ENCODE results near the gene GCLC.
A peak's percentile ranks its signal among the peaks of the same experiment; 100 is the strongest.

GCLC gene

GRCh38 chr6:53544470-53545308 is at the start of gene GCLC:
TSS of gene GCLC (minus strand) at chr6:53545101. CDS start at chr6:53544645, 456 bp downstream.
- peak within 1 kb of the TSS; percentile 91 for H3K27ac ChIP-seq (ENCODE audit: low read depth, low read length)

DNA sequence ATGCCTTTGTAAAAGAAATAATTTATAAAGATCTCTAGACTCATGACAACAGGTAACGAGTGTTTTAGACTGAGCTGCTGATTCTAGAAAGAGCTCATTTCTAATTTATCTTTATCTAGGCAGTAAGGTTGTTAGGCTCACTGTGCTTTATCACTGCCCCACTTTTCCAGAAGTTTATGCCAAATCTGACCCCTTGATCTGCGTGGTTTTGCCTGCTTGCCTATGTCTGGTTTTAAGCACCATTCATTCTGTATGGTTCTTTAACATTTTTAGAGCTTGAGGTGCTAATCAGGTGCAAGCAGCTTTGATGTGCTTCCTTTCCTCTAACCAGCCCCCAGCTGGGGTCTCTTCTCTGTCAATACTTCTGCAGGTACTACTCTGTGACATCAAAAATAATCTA is 49.7 kb upstream of the GCLC start:
- Histone ChIP-seq H3K4me1 (ENCODE audit: control insufficient read depth, insufficient read depth, low read length) (no peaks in the 10 kb centered on the region), H3K36me3 (ENCODE audit: control insufficient read depth, insufficient read depth, low read length) (no peaks in the 10 kb centered on the region), H3K9me3 (ENCODE audit: control insufficient read depth, insufficient read depth, low read length) (no peaks in the 10 kb centered on the region), H3K27me3 (ENCODE audit: control insufficient read depth, insufficient read depth, low read length) (no peaks in the 10 kb centered on the region), H3K27ac (ENCODE audit: low read depth, low read length) (no peak overlapping the region), H3K4me3 (ENCODE audit: low read depth, low read length) (no peak overlapping the region), H3K9ac (ENCODE audit: low read depth, low read length) (no peak overlapping the region)

More at GRCh38 chr6:53544470-53545308, at the start of gene GCLC:
- Histone ChIP-seq H3K27me3 (ENCODE audit: control insufficient read depth, insufficient read depth, low read length) (peaks cover 24% of the 10 kb centered on the region), H3K9ac (ENCODE audit: low read depth, low read length) (peak within 1 kb of the TSS; percentile 90), H3K4me3 (ENCODE audit: low read depth, low read length) (peak within 1 kb of the TSS; percentile 70), H3K9me3 (ENCODE audit: control insufficient read depth, insufficient read depth, low read length) (no peaks in the 10 kb centered on the region), H3K4me1 (ENCODE audit: control insufficient read depth, insufficient read depth, low read length) (peaks cover 33% of the 10 kb centered on the region), H3K36me3 (ENCODE audit: control insufficient read depth, insufficient read depth, low read length) (no peaks in the 10 kb centered on the region; the same call in 1 of the 2 replicates)

DNA sequence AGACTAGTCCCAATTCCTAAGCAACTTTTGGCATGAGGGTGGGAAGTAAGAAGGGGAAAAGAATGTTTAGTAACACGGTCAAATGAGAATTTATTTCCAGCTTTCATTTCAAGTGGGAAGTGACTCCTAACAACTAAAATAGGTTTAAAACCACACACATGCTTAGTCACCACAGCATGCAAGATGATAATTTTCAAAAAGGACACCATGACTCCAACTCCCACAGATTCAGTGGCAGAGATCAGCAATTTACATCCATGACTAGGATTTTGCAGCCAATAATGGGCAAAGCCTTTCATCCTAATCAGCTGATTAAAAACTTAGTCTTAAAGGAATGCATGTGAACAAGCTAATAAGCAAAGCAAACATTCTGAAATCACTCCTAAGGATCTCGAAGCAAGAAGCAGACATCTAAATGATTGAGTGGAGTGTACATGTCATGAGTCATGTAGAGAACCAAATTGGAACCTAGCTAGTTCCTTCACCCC is 48.1 kb upstream of the GCLC start:
- Histone ChIP-seq H3K4me1 (ENCODE audit: control insufficient read depth, insufficient read depth, low read length) (peaks cover 10% of the 10 kb centered on the region), H3K27ac (ENCODE audit: low read depth, low read length) (no peak overlapping the region), H3K9ac (ENCODE audit: low read depth, low read length) (no peak overlapping the region), H3K36me3 (ENCODE audit: control insufficient read depth, insufficient read depth, low read length) (no peaks in the 10 kb centered on the region), H3K4me3 (ENCODE audit: low read depth, low read length) (no peak overlapping the region), H3K9me3 (ENCODE audit: control insufficient read depth, insufficient read depth, low read length) (no peaks in the 10 kb centered on the region), H3K27me3 (ENCODE audit: control insufficient read depth, insufficient read depth, low read length) (no peaks in the 10 kb centered on the region)

- Histone ChIP-seq H3K9ac (ENCODE audit: low read depth, low read length) (no peak overlapping the region), H3K36me3 (ENCODE audit: control insufficient read depth, insufficient read depth, low read length) (no peaks in the 10 kb centered on the region), H3K9me3 (ENCODE audit: control insufficient read depth, insufficient read depth, low read length) (no peaks in the 10 kb centered on the region), H3K4me1 (ENCODE audit: control insufficient read depth, insufficient read depth, low read length) (peaks cover 10% of the 10 kb centered on the region), H3K4me3 (ENCODE audit: low read depth, low read length) (no peak overlapping the region), H3K27ac (ENCODE audit: low read depth, low read length) (no peak overlapping the region), H3K27me3 (ENCODE audit: control insufficient read depth, insufficient read depth, low read length) (no peaks in the 10 kb centered on the region)
Observed at GRCh38 chr6:53591873-53592272, 47.0 kb upstream of the GCLC start.

DNA sequence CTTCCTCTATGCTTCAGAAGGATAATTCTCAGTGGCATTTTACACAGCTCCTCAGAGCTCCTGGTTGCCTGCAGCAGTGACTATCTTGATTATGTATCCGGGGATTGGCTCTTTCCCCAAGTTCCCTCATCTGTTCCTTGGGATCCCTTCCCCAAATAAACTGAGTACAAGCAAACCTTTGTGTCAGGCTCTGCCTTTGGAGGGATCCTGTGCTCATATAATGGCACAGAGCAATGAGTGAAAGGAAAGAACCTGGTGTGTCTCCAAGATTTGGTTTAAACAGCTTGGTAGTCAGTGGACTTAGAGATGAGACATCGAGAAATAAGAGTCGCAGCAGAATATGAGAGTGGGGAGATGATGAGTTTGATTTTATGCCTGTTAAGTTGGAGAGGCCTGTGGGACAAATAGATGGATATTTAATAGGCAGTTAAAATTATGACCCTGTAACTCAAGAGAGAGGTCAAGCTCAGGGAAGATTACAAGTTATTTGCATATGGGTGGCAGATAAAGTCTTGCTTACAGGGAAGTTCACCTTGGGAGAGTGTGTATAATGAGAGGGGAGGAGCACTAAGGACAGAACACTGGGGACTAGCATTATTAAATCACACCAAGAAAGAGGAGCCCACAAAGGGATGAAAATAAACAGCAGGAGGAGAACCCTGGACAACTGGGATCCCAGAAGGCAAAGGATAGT is 44.1 kb upstream of the GCLC start:
- Histone ChIP-seq H3K27me3 (ENCODE audit: control insufficient read depth, insufficient read depth, low read length) (no peaks in the 10 kb centered on the region), H3K9me3 (ENCODE audit: control insufficient read depth, insufficient read depth, low read length) (no peaks in the 10 kb centered on the region), H3K4me1 (ENCODE audit: control insufficient read depth, insufficient read depth, low read length) (peaks cover 10% of the 10 kb centered on the region), H3K9ac (ENCODE audit: low read depth, low read length) (no peak overlapping the region), H3K4me3 (ENCODE audit: low read depth, low read length) (no peak overlapping the region), H3K27ac (ENCODE audit: low read depth, low read length) (peak overlapping the region; percentile 8), H3K36me3 (ENCODE audit: control insufficient read depth, insufficient read depth, low read length) (no peaks in the 10 kb centered on the region)

DNA sequence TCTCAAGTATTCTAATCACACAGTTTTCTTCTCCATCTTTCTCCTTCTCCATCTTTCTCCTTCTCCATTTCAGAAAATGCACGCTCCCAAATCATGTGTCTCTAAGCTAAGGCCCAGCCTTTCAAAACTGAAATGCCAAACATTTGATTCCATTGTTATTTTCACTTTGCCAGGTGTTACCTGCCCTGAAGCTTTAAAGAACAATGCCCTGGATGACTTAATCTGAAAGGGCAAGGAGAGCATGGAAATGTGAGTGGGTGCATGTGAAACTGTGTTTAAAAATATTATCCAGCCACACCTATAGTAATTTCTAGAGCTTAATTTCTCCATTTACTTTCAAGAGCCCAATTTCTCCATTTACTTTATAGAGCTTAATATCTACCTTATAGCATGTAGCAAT is 42.4 kb upstream of the GCLC start:
- Histone ChIP-seq H3K9ac (ENCODE audit: low read depth, low read length) (no peak overlapping the region), H3K4me1 (ENCODE audit: control insufficient read depth, insufficient read depth, low read length) (peaks cover 10% of the 10 kb centered on the region), H3K36me3 (ENCODE audit: control insufficient read depth, insufficient read depth, low read length) (no peaks in the 10 kb centered on the region), H3K27me3 (ENCODE audit: control insufficient read depth, insufficient read depth, low read length) (no peaks in the 10 kb centered on the region), H3K4me3 (ENCODE audit: low read depth, low read length) (no peak overlapping the region), H3K9me3 (ENCODE audit: control insufficient read depth, insufficient read depth, low read length) (no peaks in the 10 kb centered on the region), H3K27ac (ENCODE audit: low read depth, low read length) (no peak overlapping the region)

DNA sequence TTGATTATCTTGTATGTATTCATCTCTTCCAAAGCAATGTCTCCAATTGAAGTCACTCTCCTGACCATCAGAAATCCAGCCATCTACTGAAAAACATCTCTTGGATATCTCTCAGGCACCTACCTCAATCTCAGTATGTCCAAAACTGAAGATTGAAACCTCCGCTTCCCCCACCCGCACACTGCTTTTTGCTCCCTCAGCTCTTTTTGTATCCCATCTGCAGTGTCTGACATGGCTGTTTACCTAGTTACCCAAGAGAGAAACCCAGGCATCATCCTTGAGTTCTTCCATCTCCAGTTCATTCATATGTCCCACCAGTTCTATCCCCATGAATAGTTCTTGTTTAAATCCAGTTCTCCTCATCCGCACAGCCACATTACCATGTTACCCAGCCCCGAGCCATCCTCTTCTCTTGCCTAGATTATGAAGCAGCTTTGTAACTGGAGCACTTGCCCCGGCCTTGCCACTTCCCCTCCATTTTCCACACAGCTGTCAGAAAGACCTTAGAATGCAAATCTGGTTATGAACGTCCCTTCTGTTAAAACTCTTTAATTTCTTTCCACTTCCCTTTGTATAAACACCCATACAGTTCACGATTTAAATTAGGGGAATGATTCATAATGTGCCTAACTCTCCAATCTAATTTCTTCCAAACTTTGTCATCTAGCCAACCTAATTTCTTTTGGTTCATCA is 40.5 kb upstream of the GCLC start:
- Histone ChIP-seq H3K4me1 (ENCODE audit: control insufficient read depth, insufficient read depth, low read length) (peaks cover 10% of the 10 kb centered on the region), H3K9ac (ENCODE audit: low read depth, low read length) (no peak overlapping the region), H3K27me3 (ENCODE audit: control insufficient read depth, insufficient read depth, low read length) (no peaks in the 10 kb centered on the region), H3K27ac (ENCODE audit: low read depth, low read length) (no peak overlapping the region), H3K36me3 (ENCODE audit: control insufficient read depth, insufficient read depth, low read length) (no peaks in the 10 kb centered on the region), H3K9me3 (ENCODE audit: control insufficient read depth, insufficient read depth, low read length) (no peaks in the 10 kb centered on the region), H3K4me3 (ENCODE audit: low read depth, low read length) (no peak overlapping the region)

- H3K27ac ChIP-seq (ENCODE audit: low read depth, low read length): no peak overlapping the region
- H3K4me3 ChIP-seq (ENCODE audit: low read depth, low read length): no peak overlapping the region
- peaks cover 10% of the 10 kb centered on the region for H3K4me1 ChIP-seq (ENCODE audit: control insufficient read depth, insufficient read depth, low read length)
- H3K27me3 ChIP-seq (ENCODE audit: control insufficient read depth, insufficient read depth, low read length): no peaks in the 10 kb centered on the region
- no peak overlapping the region for H3K9ac ChIP-seq (ENCODE audit: low read depth, low read length)
- H3K36me3 ChIP-seq (ENCODE audit: control insufficient read depth, insufficient read depth, low read length): no peaks in the 10 kb centered on the region
- H3K9me3 ChIP-seq (ENCODE audit: control insufficient read depth, insufficient read depth, low read length): no peaks in the 10 kb centered on the region
Observed at GRCh38 chr6:53584726-53585125, 39.8 kb upstream of the GCLC start.

- Histone ChIP-seq H3K27ac (ENCODE audit: low read depth, low read length) (no peak overlapping the region), H3K36me3 (ENCODE audit: control insufficient read depth, insufficient read depth, low read length) (no peaks in the 10 kb centered on the region), H3K9ac (ENCODE audit: low read depth, low read length) (no peak overlapping the region), H3K27me3 (ENCODE audit: control insufficient read depth, insufficient read depth, low read length) (no peaks in the 10 kb centered on the region), H3K9me3 (ENCODE audit: control insufficient read depth, insufficient read depth, low read length) (no peaks in the 10 kb centered on the region), H3K4me1 (ENCODE audit: control insufficient read depth, insufficient read depth, low read length) (peaks cover 2% of the 10 kb centered on the region), H3K4me3 (ENCODE audit: low read depth, low read length) (no peak overlapping the region)
Observed at GRCh38 chr6:53583451-53583850, 38.5 kb upstream of the GCLC start.

DNA sequence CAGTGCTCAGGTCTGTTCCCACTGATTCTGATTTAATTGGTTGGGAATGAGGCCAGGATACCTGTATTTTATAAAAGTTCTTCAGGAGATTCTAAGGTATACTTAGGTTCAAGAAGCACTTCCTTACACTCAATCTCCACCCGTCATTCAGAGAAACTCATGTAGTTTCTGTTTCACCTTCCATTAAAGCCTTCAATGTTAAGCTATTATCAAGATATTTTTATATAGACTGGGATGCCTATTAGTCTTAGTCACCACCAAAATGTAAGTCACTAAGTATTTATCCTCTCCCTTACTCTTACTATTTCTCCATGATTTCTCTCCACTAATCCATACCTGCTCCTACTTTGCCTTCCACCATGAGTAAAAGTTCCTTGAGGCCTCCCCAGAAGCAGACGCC is 38.1 kb upstream of the GCLC start:
- Histone ChIP-seq H3K9me3 (ENCODE audit: control insufficient read depth, insufficient read depth, low read length) (no peaks in the 10 kb centered on the region), H3K27ac (ENCODE audit: low read depth, low read length) (no peak overlapping the region), H3K27me3 (ENCODE audit: control insufficient read depth, insufficient read depth, low read length) (no peaks in the 10 kb centered on the region), H3K36me3 (ENCODE audit: control insufficient read depth, insufficient read depth, low read length) (no peaks in the 10 kb centered on the region), H3K9ac (ENCODE audit: low read depth, low read length) (no peak overlapping the region), H3K4me3 (ENCODE audit: low read depth, low read length) (no peak overlapping the region), H3K4me1 (ENCODE audit: control insufficient read depth, insufficient read depth, low read length) (no peaks in the 10 kb centered on the region)
